ENCODE results near the gene SNX10. TPM values are rescaled to one million over a fixed set of nuclear protein-coding genes. Genes with fewer than 3 reads are reported as not detected.

SNX10 gene
- polyA plus RNA-seq, 3 donors, result 18.1 to 21.4 (median 19.7) TPM

DNA sequence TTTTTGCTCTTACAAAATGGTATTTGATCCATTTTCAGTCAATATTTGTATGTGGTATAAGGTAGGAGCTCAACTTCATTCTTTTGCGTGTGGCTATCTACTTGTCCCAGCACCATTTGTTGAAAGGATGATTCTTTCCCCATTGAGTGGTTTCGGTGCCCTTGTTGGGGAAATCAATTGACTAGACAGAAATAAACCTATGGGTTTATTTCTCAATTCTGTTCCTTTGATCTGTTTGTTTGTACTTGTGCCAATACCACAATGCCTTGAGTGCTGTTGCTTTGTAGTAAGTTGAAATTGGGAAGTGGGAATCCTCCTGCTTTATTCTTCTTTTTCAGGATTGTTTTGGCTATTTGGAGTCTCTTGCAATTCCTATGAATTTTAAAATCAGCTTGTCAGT is 41.0 kb downstream of the SNX10 start:
- no peak for DNase-seq (ENCODE audit: low read depth in 3 of 3, low spot score in 2 of 3)

GRCh38 chr7:26334166-26334859 is 42.7 kb downstream of the SNX10 start:
- DNase-seq (ENCODE audit: low read depth in 3 of 3, low spot score in 2 of 3), result no peak

DNA sequence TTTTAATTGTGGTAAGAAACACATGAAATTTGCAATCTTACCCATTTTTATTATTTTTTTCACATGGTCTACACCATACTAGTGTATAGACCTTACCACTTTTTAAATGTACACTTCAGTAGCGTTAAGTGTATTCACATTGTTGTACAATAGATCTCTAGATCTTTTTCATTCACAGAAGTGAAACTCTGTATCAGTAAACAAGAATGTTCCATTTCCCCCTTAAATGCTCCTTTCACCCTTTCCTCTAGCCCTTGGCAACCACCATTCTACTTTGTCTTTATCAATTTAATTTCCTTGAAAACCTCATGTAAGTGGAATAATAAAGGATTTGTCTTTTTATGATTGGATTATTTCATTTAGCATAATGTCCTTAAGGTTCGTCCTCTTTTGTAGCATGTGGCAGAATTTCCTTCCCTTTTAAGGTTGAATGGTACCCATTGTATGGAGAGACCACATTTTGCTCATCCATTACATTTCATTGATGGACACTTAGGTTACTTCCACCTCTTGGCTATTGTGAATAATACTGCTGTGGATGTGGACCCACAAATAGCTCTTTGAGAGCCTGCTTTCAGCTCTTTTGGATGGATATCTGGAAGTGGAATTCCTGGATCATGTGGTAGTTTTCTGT is 45.7 kb downstream of the SNX10 start:
- DNase-seq (ENCODE audit: low read depth in 3 of 3, low spot score in 2 of 3), result no peak

- DNase-seq (ENCODE audit: low read depth in 3 of 3, low spot score in 2 of 3), result no peak
Measured at GRCh38 chr7:26340476-26341018, 48.9 kb downstream of the SNX10 start.

DNA sequence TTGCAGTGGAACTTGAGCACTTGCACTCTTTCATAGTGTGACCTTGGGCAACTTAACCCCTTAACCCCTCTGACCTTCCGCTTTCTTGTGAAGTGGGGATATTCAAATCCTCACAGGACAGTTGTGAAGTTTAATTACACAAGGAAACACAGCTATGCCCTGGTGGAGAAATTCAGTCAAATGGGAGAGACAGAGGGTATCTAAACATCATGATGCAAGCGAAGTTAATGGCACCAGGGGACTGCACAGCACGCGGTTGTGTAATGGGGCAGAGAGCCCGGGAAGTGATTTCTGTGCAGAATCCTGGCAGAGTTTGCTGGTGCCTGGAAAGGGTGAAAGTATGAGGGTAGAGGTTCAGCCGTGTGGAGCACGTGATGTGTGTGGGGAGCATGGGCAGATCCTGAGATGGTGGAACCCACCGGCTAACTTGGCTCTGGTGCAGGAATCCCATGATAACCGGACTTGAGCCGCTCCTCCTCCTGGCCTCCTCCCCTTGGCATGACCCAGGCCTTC is 51.7 kb downstream of the SNX10 start:
- DNase-seq (ENCODE audit: low read depth in 3 of 3, low spot score in 2 of 3), result no peak

DNA sequence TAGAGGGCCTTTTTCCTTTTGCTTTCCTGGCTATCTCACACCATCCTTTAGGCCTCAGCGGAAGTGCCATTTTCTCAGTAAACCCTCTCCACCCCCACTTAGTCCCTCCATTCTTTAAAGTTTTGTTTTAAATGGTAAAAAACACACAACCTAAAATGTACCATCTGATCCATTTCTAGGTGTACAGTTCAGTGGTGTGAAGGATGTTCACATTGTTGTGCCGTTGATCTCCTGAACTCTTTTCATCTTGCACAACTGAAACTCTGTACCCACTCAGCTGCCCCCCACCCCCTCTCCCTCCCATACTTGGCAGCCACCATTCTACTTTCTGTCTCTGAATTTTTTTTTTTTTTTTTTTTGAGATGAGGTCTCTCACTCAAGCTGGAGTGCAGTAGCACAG is 52.2 kb downstream of the SNX10 start:
- DNase-seq (ENCODE audit: low read depth in 3 of 3, low spot score in 2 of 3), result no peak

DNA sequence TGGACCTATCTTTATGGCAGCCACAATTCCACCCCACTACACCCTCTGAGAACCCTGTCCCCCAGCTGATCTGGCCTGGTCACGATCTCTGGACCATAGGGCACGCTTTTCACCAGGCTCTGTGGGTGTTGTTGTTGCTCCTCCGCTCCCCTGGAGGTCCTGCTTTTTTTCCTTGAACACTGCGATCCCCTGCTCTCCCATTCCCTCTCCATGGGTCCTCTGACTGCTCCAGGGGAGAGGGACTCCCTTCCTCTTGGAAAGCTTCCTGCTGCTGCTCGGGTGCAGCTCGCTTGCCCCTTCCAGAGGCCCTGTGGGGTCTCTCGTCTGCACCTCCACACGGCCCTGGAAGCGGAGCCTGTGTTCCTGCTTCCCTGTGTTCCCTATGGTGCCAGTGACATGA is 53.5 kb downstream of the SNX10 start:
- DNase-seq (ENCODE audit: low read depth in 3 of 3, low spot score in 2 of 3), result no peak

DNA sequence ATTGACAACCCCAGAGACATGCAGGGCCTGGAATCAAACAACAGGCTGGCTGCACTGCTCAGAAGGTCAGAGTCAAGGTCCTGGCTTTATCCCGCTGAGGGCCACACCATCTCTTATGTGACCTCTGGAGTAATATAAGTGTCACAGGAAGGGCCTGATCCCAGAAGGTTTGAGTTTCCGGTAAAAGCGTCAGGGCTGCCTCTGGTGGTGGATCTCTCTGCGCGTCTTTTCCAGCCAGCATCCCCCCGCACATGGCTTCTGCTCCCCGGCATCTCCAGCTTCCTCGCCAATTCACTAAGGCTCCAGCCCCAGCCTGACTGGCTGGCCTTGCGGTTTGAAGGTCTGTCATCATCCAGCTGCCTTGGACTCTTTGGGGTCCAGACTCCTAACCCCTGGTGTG is 54.2 kb downstream of the SNX10 start:
- no peak for DNase-seq (ENCODE audit: low read depth in 3 of 3, low spot score in 2 of 3)

- DNase-seq (ENCODE audit: low read depth in 3 of 3, low spot score in 2 of 3), result no peak
Measured at GRCh38 chr7:26346611-26347203, 55.0 kb downstream of the SNX10 start.

DNA sequence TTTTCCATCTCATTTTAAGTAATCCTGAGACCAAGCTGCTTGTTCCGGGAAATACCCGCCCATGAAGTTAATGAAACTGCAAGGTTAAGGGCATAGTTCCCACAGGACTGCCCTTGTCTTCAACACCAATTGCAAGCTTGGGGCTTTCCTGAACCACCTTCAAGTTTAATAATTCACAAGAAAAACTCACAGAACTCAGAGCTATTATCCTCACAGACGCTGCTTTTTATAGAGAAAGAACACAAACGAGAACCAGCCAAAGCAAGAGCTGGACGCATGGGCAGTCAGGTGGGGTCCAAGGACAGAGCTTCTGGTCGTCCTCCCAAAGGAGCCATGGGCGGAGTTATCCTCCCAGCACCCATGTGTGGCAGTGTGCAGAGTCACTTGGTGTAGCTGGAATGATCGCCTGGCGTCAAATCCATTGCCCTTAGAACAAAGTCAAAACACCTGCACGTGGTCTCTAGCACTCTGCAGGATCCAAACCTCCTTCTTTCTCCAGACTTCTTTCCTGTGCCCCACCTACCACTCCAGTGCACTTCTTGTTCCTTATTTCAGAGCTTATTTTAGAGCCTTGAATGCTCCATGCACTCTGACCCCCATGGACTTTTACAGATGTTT is 56.7 kb downstream of the SNX10 start:
- DNase-seq (ENCODE audit: low read depth in 3 of 3, low spot score in 2 of 3), result peak in 1 of 3 donors; percentile 47

- no peak for DNase-seq (ENCODE audit: low read depth in 3 of 3, low spot score in 2 of 3)
Measured at GRCh38 chr7:26349005-26349915, 57.6 kb downstream of the SNX10 start.

DNA sequence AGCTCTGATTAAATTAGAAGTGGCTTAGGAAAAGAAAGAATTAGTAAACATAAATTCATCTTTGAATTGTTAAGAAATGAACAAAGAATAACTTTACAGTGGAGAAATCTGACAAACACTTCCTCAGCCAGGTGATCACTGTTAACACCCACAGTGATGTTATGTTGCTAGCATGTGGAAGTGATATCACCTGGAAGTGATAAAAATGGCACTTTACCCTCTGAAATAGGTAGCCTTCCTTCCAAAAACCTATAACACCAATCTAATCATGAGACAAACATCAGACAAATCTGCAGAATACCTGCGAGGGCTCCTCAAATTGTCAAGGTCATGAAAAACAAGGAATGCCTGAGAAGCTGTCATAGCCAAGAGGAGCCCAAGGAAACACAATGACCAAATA is 59.5 kb downstream of the SNX10 start:
- no peak for DNase-seq (ENCODE audit: low read depth in 3 of 3, low spot score in 2 of 3)

DNA sequence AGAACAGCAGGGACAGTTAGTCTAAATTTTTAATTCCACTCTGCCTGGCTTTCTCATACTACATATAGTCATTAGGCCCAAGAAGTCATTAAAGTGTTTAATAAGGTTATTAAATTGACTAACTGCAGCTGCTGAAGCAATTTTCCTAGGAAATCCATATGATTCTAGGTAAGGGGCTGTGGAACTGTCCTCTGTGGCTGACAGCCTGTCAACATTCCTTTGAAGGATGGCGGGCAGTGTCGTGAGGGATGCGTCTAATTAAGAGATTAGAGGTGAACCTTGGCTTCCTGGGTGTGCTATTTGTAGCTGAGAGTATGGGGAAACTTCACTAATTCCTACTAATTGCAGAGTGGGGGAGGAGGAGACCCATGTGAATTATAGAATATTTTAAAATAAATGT is 64.6 kb downstream of the SNX10 start:
- DNase-seq (ENCODE audit: low read depth in 3 of 3, low spot score in 2 of 3), result no peak

GRCh38 chr7:26356929-26357798 is 65.5 kb downstream of the SNX10 start:
- no peak for DNase-seq (ENCODE audit: low read depth in 3 of 3, low spot score in 2 of 3)

DNA sequence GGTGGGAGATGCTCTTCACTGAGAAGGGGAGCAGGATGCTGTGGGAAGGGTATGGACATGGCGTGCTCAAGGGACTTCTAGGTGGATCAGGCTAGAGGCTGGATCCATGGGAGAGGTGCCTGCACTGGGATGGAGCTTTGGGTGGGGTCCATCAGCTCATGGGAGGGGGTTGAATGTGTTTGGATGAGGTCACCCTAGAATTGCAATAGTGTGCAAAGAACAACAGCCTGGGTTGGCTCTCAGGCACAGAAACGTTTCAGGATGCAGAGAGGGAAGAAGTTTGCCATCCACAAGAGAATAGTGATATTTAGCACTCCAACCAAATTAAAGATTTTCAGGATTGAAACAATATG is 66.1 kb downstream of the SNX10 start:
- DNase-seq (ENCODE audit: low read depth in 3 of 3, low spot score in 2 of 3), result no peak

DNA sequence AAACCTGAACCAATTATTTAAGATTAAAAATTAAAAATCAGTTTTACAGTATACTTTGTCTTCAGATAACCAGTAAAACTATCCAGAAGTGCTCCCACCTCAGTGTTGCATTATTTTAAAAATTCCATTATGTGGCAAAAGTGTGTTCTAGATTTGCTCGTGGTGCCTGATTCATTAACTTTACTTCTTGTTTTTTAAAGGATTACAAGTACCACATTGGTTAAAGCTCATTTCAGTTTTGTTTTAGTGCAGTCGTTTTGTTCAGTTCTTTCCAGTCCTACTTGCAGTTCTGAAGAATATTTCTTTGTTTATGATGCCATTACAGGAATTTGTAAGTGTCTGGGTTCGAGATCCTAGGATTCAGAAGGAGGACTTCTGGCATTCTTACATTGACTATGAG is 69.0 kb downstream of the SNX10 start:
- no peak for DNase-seq (ENCODE audit: low read depth in 3 of 3, low spot score in 2 of 3)

- DNase-seq (ENCODE audit: low read depth in 3 of 3, low spot score in 2 of 3), result no peak
Measured at GRCh38 chr7:26361637-26362036, 70.0 kb downstream of the SNX10 start.

DNA sequence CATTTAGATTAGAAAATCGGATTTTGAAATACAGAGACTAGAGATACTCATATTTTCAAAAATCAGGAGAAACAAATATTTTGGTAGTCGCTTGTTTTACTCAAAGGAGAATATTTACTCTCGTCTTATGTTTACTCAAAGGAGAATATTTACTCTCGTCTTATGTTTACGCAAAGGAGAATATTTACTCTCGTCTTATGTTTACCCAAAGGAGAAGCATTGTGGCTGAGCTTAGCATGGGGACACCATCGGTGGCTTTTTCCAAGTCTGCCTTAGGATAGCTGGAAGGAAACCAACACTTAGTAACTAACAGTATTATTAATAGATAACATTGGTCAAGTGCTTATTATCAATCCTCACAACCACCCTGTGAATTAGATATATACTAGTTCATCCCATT is 71.8 kb downstream of the SNX10 start:
- DNase-seq (ENCODE audit: low read depth in 3 of 3, low spot score in 2 of 3), result no peak

Measured in right renal cortex interstitium (tissue), 3 donors.